ENCODE measurements around the gene UGCG. TPM values are rescaled to one million over a fixed set of nuclear protein-coding genes. Genes with fewer than 3 reads are reported as not detected.

The UGCG gene
- total and polyA plus RNA-seq, 2 of the 8 experiments (the other 6 are each of a cell fraction or from before 2014, with no cell fraction given), result 14.9 to 34.0 TPM

GRCh38 chr9:111969061-111969460 is 72.4 kb downstream of the UGCG start:
- no peaks in the 10 kb centered on the region for H3K27me3 ChIP-seq (replicated peaks in 1 of 4; ENCODE audit: control insufficient read depth in 3 of 4, extremely low read depth in 1 of 4, insufficient read depth in 3 of 4, low read length in 3 of 4)
- no peak overlapping the region for H2BK120ac ChIP-seq (replicated peaks; ENCODE audit: low read depth, low read length)
- no peak overlapping the region for H3K18ac ChIP-seq (ENCODE audit: extremely low read depth, low read length)
- FAIRE-seq (no peak), DNase-seq (ENCODE audit: low read depth in 1 of 2, low spot score in 2 of 2) (no peak)
- H3K4me2 ChIP-seq (ENCODE audit: insufficient read depth in 1 of 2, low read depth in 2 of 2, low read length in 2 of 2), result no peak overlapping the region
- no peaks in the 10 kb centered on the region for H3K79me1 ChIP-seq (ENCODE audit: low read depth, low read length)
- H3K56ac ChIP-seq (replicated peaks; ENCODE audit: insufficient read length, low read depth, low read length), result no peak overlapping the region
- no peaks in the 10 kb centered on the region; a peak in 1 of 8 replicates for H3K36me3 ChIP-seq (ENCODE audit: control insufficient read depth in 2 of 4, insufficient read depth in 4 of 4, low read length in 3 of 4)
- H2AFZ ChIP-seq (ENCODE audit: low read length), result no peak overlapping the region
- no peaks in the 10 kb centered on the region for H3K79me2 ChIP-seq (ENCODE audit: control insufficient read depth in 1 of 2, insufficient read depth in 2 of 2, low read length in 2 of 2)
- no peak overlapping the region for H2AK5ac ChIP-seq (ENCODE audit: low read depth, low read length)
- H3K4me1 ChIP-seq (replicated peaks in 1 of 4; ENCODE audit: control insufficient read depth in 3 of 4, insufficient read depth in 4 of 4, low read length in 3 of 4), result no peaks in the 10 kb centered on the region
- no peak overlapping the region for H3K4ac ChIP-seq (replicated peaks; ENCODE audit: insufficient read length, low read depth, low read length)
- H2BK12ac ChIP-seq (ENCODE audit: low read depth, low read length), result no peak overlapping the region
- no peak overlapping the region for H2BK20ac ChIP-seq (ENCODE audit: low read length)
- no peaks in the 10 kb centered on the region; the same call in 1 of the 2 replicates for H3K23me2 ChIP-seq (ENCODE audit: low read depth, low read length)
- no peaks in the 10 kb centered on the region for H4K20me1 ChIP-seq (replicated peaks in 1 of 2; ENCODE audit: control insufficient read depth in 1 of 2, insufficient read depth in 2 of 2, low read length in 2 of 2)
- H3K4me3 ChIP-seq (ENCODE audit: extremely low read depth in 1 of 4, insufficient read depth in 2 of 4, low read depth in 3 of 4, low read length in 4 of 4), result no peak overlapping the region
- H3K9ac ChIP-seq (replicated peaks in 1 of 4; ENCODE audit: extremely low read depth in 1 of 4, low read depth in 3 of 4, low read length in 3 of 4), result no peak overlapping the region
- H3K9me3 ChIP-seq (ENCODE audit: insufficient read depth in 2 of 2, low read depth in 1 of 2, low read length in 1 of 2), result no peaks in the 10 kb centered on the region
- no peak overlapping the region for H4K91ac ChIP-seq (replicated peaks; ENCODE audit: insufficient read length, low read length)
- H2BK15ac ChIP-seq (ENCODE audit: low read length), result no peak overlapping the region
- no peak overlapping the region for H3K14ac ChIP-seq (ENCODE audit: insufficient read length)
- H4K5ac ChIP-seq (ENCODE audit: insufficient read length, low read depth, low read length), result no peak overlapping the region
- H2BK5ac ChIP-seq (ENCODE audit: low read depth, low read length), result no peak overlapping the region
- WGBS, 2 experiments (ENCODE audit: extremely low coverage in 1 of 2, insufficient coverage in 1 of 2, insufficient read length in 1 of 2, insufficient replicate concordance in 2 of 2, low coverage in 1 of 2, low lambda C conversion rate in 2 of 2, missing lambda C conversion rate in 1 of 2), result 96% methylated on average over 4 of the region's 5 CpGs; no CpG with 5 or more reads in 1 of the 2 experiments
- CTCF ChIA-PET (ENCODE audit: partially characterized antibody), result interaction anchor here (0.6 to 1.3 kb wide), 3 partner anchors 75 to 210 kb away, joined by 3 to 4 read pairs (median 4); no protein-coding TSS in a partner anchor
- no peak overlapping the region for H4K8ac ChIP-seq (ENCODE audit: extremely low read depth, insufficient read depth, low read length)
- H3K27ac ChIP-seq (ENCODE audit: low read depth, low read length), result no peak overlapping the region
- no peak overlapping the region for H3K23ac ChIP-seq (ENCODE audit: insufficient read length)
- POLR2A ChIA-PET (ENCODE audit: partially characterized antibody), result interaction anchor here (0.6 to 1.2 kb wide), 2 partner anchors 9 to 194 kb away, joined by 3 to 4 read pairs; no protein-coding TSS in a partner anchor
- no peak for TF ChIP-seq KDM1A (IDR thresholded peaks at IDR 0.05; ENCODE audit: borderline replicate concordance, low read length)
- TF ChIP-seq CTCF (IDR thresholded peaks at IDR 0.05; ENCODE audit: control extremely low read depth in 1 of 3, insufficient read depth in 1 of 3, low read depth in 1 of 3, low read length in 3 of 3), result no peak
- no peak for TF ChIP-seq CTBP2 (IDR thresholded peaks at IDR 0.05; ENCODE audit: borderline replicate concordance, insufficient read depth, insufficient read length, low read length)
- no peak for TF ChIP-seq RBBP5 (IDR thresholded peaks at IDR 0.05; ENCODE audit: borderline replicate concordance, low read depth, low read length)
- TF ChIP-seq SRF (IDR thresholded peaks at IDR 0.05; ENCODE audit: low read depth, low read length), result no peak
- no peak for TF ChIP-seq BRCA1 (IDR thresholded peaks at IDR 0.05; ENCODE audit: low read depth, low read length)
- TF ChIP-seq SP1 (IDR thresholded peaks at IDR 0.05; ENCODE audit: low read depth, low read length), result no peak
- no peak for TF ChIP-seq CHD2 (IDR thresholded peaks at IDR 0.05; ENCODE audit: low read length)
- no peak for TF ChIP-seq POLR2AphosphoS5 (IDR thresholded peaks at IDR 0.05; ENCODE audit: low read depth, low read length)
- TF ChIP-seq BACH1 (IDR thresholded peaks at IDR 0.05; ENCODE audit: low read length), result no peak
- TF ChIP-seq CHD1 (IDR thresholded peaks at IDR 0.05; ENCODE audit: low read depth, low read length), result no peak
- no peak for TF ChIP-seq TBP (IDR thresholded peaks at IDR 0.05; ENCODE audit: low read depth, low read length)
- no peak for TF ChIP-seq MAFK (IDR thresholded peaks at IDR 0.05; ENCODE audit: low read depth, low read length)

All from H1 (cell line).